Tibial nerve (tissue), 4 donors: ENCODE results near the gene PMM2. TPM values are rescaled to one million over a fixed set of nuclear protein-coding genes. Genes with fewer than 3 reads are reported as not detected.
A peak's percentile ranks its signal among the peaks of the same experiment; 100 is the strongest.

Experiments
- DNase-seq, 2 donors: peaks; one replicate each; pipeline ENCODE4 v3.0.0-alpha.2; 2019; ENCODE audit warnings: low spot score in 2 of 2
- H3K27ac ChIP-seq, 4 donors: fragments of 200-600 bp; sonication (generic) in 3 of 4; one replicate each; pipeline ENCODE4 v1.5.1; 2017 to 2019; ENCODE audit warnings: mild to moderate bottlenecking in 1 of 4
- H3K27me3 ChIP-seq, 2 donors: fragments of 200-600 bp; sonication (generic) in 1 of 2; one replicate each; pipeline versions ENCODE4 v1.5.1 to v1.6.0; 2017 to 2019
- H3K36me3 ChIP-seq, 3 donors: fragments of 200-600 bp; sonication (generic); one replicate each; pipeline ENCODE4 v1.5.1; 2018 to 2019
- H3K4me1 ChIP-seq, 4 donors: fragments of 200-600 bp; sonication (generic) in 3 of 4; one replicate each; pipeline ENCODE4 v1.5.1; 2017 to 2019
- H3K4me3 ChIP-seq, 4 donors: fragments of 200-600 bp; sonication (generic) in 3 of 4; one replicate each; pipeline ENCODE4 v1.5.1; 2017 to 2019; ENCODE audit warnings: mild to moderate bottlenecking in 1 of 4, moderate library complexity in 1 of 4
- H3K9me3 ChIP-seq, 4 donors: fragments of 200-600 bp; sonication (generic) in 3 of 4; one replicate each; pipeline ENCODE4 v1.5.1; 2017 to 2019
- CTCF ChIP-seq, 5 experiments: fragments of 200-600 bp in 3 of 5; fragments of 450-650 bp in 2 of 5; sonication (generic) in 3 of 5; IDR thresholded peaks; one replicate each; pipeline ENCODE4 v1.5.1; 2016 to 2019; ENCODE audit warnings: antibody characterized with exemption in 5 of 5, mild to moderate bottlenecking in 3 of 5, moderate library complexity in 2 of 5
- EP300 ChIP-seq, 2 donors: sonication (generic); formaldehyde crosslinking; IDR thresholded peaks; one replicate each; pipeline ENCODE4 v1.6.1; 2017; ENCODE audit warnings: antibody characterized with exemption in 2 of 2, mild to moderate bottlenecking in 1 of 2
- POLR2A ChIP-seq, 2 donors: fragments of 450-650 bp; IDR thresholded peaks; one replicate each; pipeline ENCODE4 v1.6.1; 2017; ENCODE audit warnings: antibody characterized with exemption in 2 of 2, mild to moderate bottlenecking in 2 of 2, moderate library complexity in 2 of 2
- WGBS, 2 donors: methylation state at CpG; one replicate each; pipeline ENCODE4 v1.1.5; 2018; 5-methylcytosine and 5-hydroxymethylcytosine counted together
- total RNA-seq, 4 donors: library from RNA; depleted of rRNA; stranded (reverse); fragments of >200 nt; gene quantifications; one replicate each; pipeline ENCODE4 v1.1.0, GENCODE V29; 2016

The PMM2 gene
- total RNA-seq, 4 donors from 2014 or later, result 37.6 to 73.8 (median 52.7) TPM

- Histone ChIP-seq H3K36me3 (peaks cover 0 to 55% (median 0%) of the 10 kb centered on the region in 3 donors), H3K4me3 (no peak overlapping the region), H3K9me3 (no peaks in the 10 kb centered on the region), H3K27me3 (no peaks in the 10 kb centered on the region), H3K4me1 (peaks cover 0 to 60% (median 11%) of the 10 kb centered on the region in 4 donors), H3K27ac (peak overlapping the region in 1 of 4 donors; percentile 74)
- WGBS, 2 donors, result 65 to 71% methylated on average over 12 to 15 of the region's 15 CpGs
- TF ChIP-seq EP300 (IDR thresholded peaks at IDR 0.05) (peak in 1 of 2 donors; percentile 14), POLR2A (IDR thresholded peaks at IDR 0.05) (no peak)
- no peak for DNase-seq
Observed at GRCh38 chr16:8847623-8848022, 50.0 kb downstream of the PMM2 start.

- no peaks in the 10 kb centered on the region for H3K27me3 ChIP-seq
- 81 to 90% methylated on average over 26 of the region's 26 CpGs for WGBS, 2 donors
- H3K9me3 ChIP-seq, result no peaks in the 10 kb centered on the region
- peak overlapping the region in 3 of 4 donors; percentile 7 to 74 (median 36) for H3K27ac ChIP-seq
- H3K36me3 ChIP-seq, result peaks cover 0 to 63% (median 0%) of the 10 kb centered on the region in 3 donors
- DNase-seq, result no peak
- no peak overlapping the region for H3K4me3 ChIP-seq
- H3K4me1 ChIP-seq, result peaks cover 0 to 66% (median 11%) of the 10 kb centered on the region in 4 donors
- TF ChIP-seq POLR2A (IDR thresholded peaks at IDR 0.05) (no peak), EP300 (IDR thresholded peaks at IDR 0.05) (peak in 1 of 2 donors; percentile 1)
Observed at GRCh38 chr16:8848231-8848938, 50.7 kb downstream of the PMM2 start.

GRCh38 chr16:8848939-8849391, 51.3 kb downstream of the PMM2 start:
- H3K4me1 ChIP-seq, result peaks cover 0 to 72% (median 11%) of the 10 kb centered on the region in 4 donors
- no peaks in the 10 kb centered on the region for H3K27me3 ChIP-seq
- H3K9me3 ChIP-seq, result no peaks in the 10 kb centered on the region
- H3K27ac ChIP-seq, result peak overlapping the region in 2 of 4 donors; percentile 36 to 74
- H3K36me3 ChIP-seq, result peaks cover 0 to 69% (median 0%) of the 10 kb centered on the region in 3 donors
- TF ChIP-seq CTCF (IDR thresholded peaks at IDR 0.05) (no peak), EP300 (IDR thresholded peaks at IDR 0.05) (no peak)
- 73 to 81% methylated on average over 7 to 8 of the region's 8 CpGs for WGBS, 2 donors
- DNase-seq, result no peak
- H3K4me3 ChIP-seq, result no peak overlapping the region

- Histone ChIP-seq H3K9me3 (no peaks in the 10 kb centered on the region), H3K4me3 (no peak overlapping the region), H3K4me1 (peaks cover 0 to 78% (median 14%) of the 10 kb centered on the region in 4 donors), H3K27ac (peak overlapping the region in 2 of 4 donors; percentile 74), H3K36me3 (peaks cover 0 to 74% (median 0%) of the 10 kb centered on the region in 3 donors), H3K27me3 (no peaks in the 10 kb centered on the region)
- WGBS, 2 donors, result 71 to 73% methylated on average over 19 of the region's 19 CpGs
- no peak for DNase-seq
- TF ChIP-seq POLR2A (IDR thresholded peaks at IDR 0.05), result no peak
- peak in 1 of 2 donors; percentile 11 for TF ChIP-seq EP300 (IDR thresholded peaks at IDR 0.05)
Observed at GRCh38 chr16:8849411-8850011, 51.9 kb downstream of the PMM2 start.

- H3K4me3 ChIP-seq, result no peak overlapping the region
- TF ChIP-seq EP300 (IDR thresholded peaks at IDR 0.05) (peak in 1 of 2 donors; percentile 76), CTCF (IDR thresholded peaks at IDR 0.05) (no peak), POLR2A (IDR thresholded peaks at IDR 0.05) (no peak)
- 42 to 58% methylated on average over 10 to 11 of the region's 11 CpGs for WGBS, 2 donors
- DNase-seq, result peak; percentile 54 to 55
- no peaks in the 10 kb centered on the region for H3K9me3 ChIP-seq
- H3K4me1 ChIP-seq, result peaks cover 0 to 82% (median 15%) of the 10 kb centered on the region in 4 donors
- peaks cover 0 to 83% (median 0%) of the 10 kb centered on the region in 3 donors for H3K36me3 ChIP-seq
- H3K27me3 ChIP-seq, result no peaks in the 10 kb centered on the region
- peak overlapping the region in 2 of 4 donors; percentile 74 for H3K27ac ChIP-seq
Observed at GRCh38 chr16:8850279-8850885, 52.7 kb downstream of the PMM2 start.

GRCh38 chr16:8851761-8852403, 54.2 kb downstream of the PMM2 start:
- TF ChIP-seq POLR2A (IDR thresholded peaks at IDR 0.05) (no peak), CTCF (IDR thresholded peaks at IDR 0.05) (no peak), EP300 (IDR thresholded peaks at IDR 0.05) (no peak)
- WGBS, 2 donors, result 89 to 90% methylated on average over 8 of the region's 8 CpGs
- peak overlapping the region in 1 of 4 donors; percentile 14 for H3K27ac ChIP-seq
- no peaks in the 10 kb centered on the region for H3K9me3 ChIP-seq
- no peak overlapping the region for H3K4me3 ChIP-seq
- DNase-seq, result no peak
- peaks cover 0 to 73% (median 15%) of the 10 kb centered on the region in 4 donors for H3K4me1 ChIP-seq
- H3K27me3 ChIP-seq, result no peaks in the 10 kb centered on the region
- peaks cover 0 to 96% (median 10%) of the 10 kb centered on the region in 3 donors for H3K36me3 ChIP-seq
